HG02884 (cell line): ENCODE results near the gene RPS3.

Experiments
- ATAC-seq: cut with Tn5 transposase; IDR thresholded peaks from one replicate; pipeline ENCODE4 v1.9.1; 2021; ENCODE audit warnings: mild to moderate bottlenecking, moderate library complexity; ENCODE audit not compliant: unreplicated experiment

The RPS3 gene

DNA sequence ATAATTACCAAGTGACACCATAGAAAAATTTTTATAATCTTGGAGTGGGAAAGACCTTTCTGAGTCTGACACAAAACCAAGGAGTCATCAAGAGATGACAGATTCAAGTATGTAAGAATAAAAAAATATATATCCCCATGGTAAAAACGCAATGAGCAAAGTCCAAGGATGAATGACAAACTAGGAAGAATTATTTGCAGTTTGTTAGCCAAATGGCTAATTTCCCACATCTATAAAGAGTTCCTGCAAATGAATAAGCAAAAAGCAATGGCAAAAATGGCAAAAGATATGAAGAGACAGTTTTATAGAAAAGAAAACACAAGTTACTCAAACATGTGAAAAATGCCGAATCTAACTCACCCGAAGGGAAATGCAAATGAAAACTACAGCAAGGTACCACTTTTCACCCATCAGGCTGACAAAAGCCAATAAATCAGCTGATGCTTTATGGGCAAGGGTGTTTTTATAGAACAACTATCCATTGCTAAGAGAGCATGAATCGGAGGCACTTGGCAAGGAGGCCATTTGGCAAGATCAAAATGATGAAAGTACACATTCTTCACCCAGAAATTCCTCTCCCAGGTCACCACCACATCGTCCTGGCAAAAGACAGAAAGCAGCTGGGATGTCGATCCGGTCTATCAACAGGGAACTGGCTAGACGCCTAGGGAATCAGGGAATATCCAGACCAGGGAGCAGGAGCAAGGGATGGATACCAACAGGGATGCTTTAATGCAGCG is 54.8 kb downstream of the RPS3 start:
- ATAC-seq = no peak

DNA sequence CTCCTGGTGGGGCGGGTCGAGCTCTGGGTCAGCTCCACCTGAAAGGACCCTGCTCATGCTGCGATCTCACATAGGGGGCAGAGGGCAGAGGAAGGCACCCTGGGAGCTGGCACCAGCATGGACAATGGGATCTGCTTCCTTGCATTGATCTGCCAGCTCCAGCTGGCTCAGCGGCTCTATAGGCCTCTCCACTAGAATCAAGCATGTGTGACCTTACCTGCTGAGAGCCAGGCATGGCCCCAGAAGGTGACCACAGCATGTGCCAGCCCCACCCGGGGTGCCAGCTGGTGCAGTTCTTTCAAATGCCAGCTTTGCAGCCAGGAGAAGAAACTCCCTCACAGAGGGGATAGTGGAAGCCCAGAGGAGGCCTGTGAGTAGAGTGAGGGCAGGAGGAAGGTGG is 55.7 kb downstream of the RPS3 start:
- ATAC-seq = no peak
